Measurements from ENCODE around the gene PLAC1. TPM values are rescaled to one million over a fixed set of nuclear protein-coding genes. Genes with fewer than 3 reads are reported as not detected.

The PLAC1 gene
- total RNA-seq, 1 experiment from 2014 or later, result 0.34 TPM

- TF ChIP-seq ZBTB33 (IDR thresholded peaks at IDR 0.05; ENCODE audit: extremely low read depth, insufficient replicate concordance, low read length), result no peak
- no peak for TF ChIP-seq FOSL1 (IDR thresholded peaks at IDR 0.05; ENCODE audit: low read depth)
Observed at GRCh38 chrX:134588806-134589205, 69.5 kb downstream of the PLAC1 start (continued).

GRCh38 chrX:134580907-134581306, 77.4 kb downstream of the PLAC1 start:
- POLR2A ChIA-PET, result no interaction called here
- Histone ChIP-seq H3K9me3 (ENCODE audit: control insufficient read depth in 1 of 2, insufficient read depth in 1 of 2, low read depth in 1 of 2, low read length in 2 of 2) (no peaks in the 10 kb centered on the region), H3K9ac (ENCODE audit: low read length) (no peak overlapping the region), H2AFZ (ENCODE audit: low read depth, low read length, poor library complexity, severe bottlenecking) (no peak overlapping the region), H3K4me1 (ENCODE audit: control insufficient read depth in 1 of 2, insufficient read depth in 2 of 2, low read length in 2 of 2) (peaks cover 7 to 17% of the 10 kb centered on the region in 2 experiments), H3K79me2 (ENCODE audit: insufficient read depth, low read length) (no peaks in the 10 kb centered on the region), H3K4me3 (replicated peaks in 1 of 2; ENCODE audit: low read depth in 1 of 2, low read length in 2 of 2) (no peak overlapping the region), H3K36me3 (ENCODE audit: control insufficient read depth in 1 of 2, insufficient read depth in 2 of 2, low read length in 2 of 2) (no peaks in the 10 kb centered on the region), H3K27me3 (ENCODE audit: insufficient read depth, low read length) (no peaks in the 10 kb centered on the region), H3K27ac (ENCODE audit: low read depth, low read length) (no peak overlapping the region), H3K9me2 (ENCODE audit: insufficient read depth) (no peaks in the 10 kb centered on the region), H4K20me1 (ENCODE audit: insufficient read depth) (no peaks in the 10 kb centered on the region), H3K4me2 (ENCODE audit: low read length) (no peak overlapping the region)
- intact Hi-C loops (cut with micrococcal nuclease), result no loop called here
- no peak for DNase-seq (ENCODE audit: low read depth, low spot score)
- TF ChIP-seq ZFX (IDR thresholded peaks at IDR 0.05), result no peak
- no peak for TF ChIP-seq ZBTB33 (IDR thresholded peaks at IDR 0.05; ENCODE audit: extremely low read depth, insufficient replicate concordance, low read length)
- TF ChIP-seq EZH2 (IDR thresholded peaks at IDR 0.05), result no peak
- no TSS peak for BruUV-seq (replicated peaks)
- CTCF ChIA-PET, result no interaction called here
- no peak for ATAC-seq
- RAD21 ChIA-PET (ENCODE audit: low non-redundant PET in 1 of 2, low total read pairs in 2 of 2, uncharacterized antibody in 2 of 2, unreplicated experiment in 2 of 2), result interaction anchor here in 1 of 2 experiments (0.6 kb wide), 1 partner anchor 69 kb away, joined by 3 read pairs; no protein-coding TSS in a partner anchor
